GM18907 (cell line): ENCODE results near the gene NCK2.

Experiments used
- ATAC-seq: cut with Tn5 transposase; IDR thresholded peaks from one replicate; pipeline ENCODE4 v1.9.1; 2021; ENCODE audit warnings: mild to moderate bottlenecking, moderate library complexity; ENCODE audit not compliant: unreplicated experiment

The NCK2 gene

GRCh38 chr2:105734762-105735538 lies 9.8 kb upstream of the NCK2 start:
- no peak for ATAC-seq

GRCh38 chr2:105736145-105736544 lies 8.6 kb upstream of the NCK2 start:
- ATAC-seq, result no peak

GRCh38 chr2:105737980-105738657 lies 6.6 kb upstream of the NCK2 start:
- ATAC-seq, result no peak

GRCh38 chr2:105738658-105739241 lies 6.0 kb upstream of the NCK2 start:
- ATAC-seq, result peak; percentile 68

- ATAC-seq, result no peak
Observed at GRCh38 chr2:105739426-105739825, 5.3 kb upstream of the NCK2 start.

GRCh38 chr2:105739944-105740530 lies 4.7 kb upstream of the NCK2 start:
- no peak for ATAC-seq

GRCh38 chr2:105741174-105741573 lies 3.5 kb upstream of the NCK2 start:
- ATAC-seq, result no peak

GRCh38 chr2:105741617-105742016 lies 3.1 kb upstream of the NCK2 start:
- ATAC-seq, result no peak

- ATAC-seq, result peak; percentile 76
Observed at GRCh38 chr2:105744091-105744908, 412 bp upstream of the NCK2 start.

GRCh38 chr2:105746177-105747080 lies 1.7 kb downstream of the NCK2 start:
- peak; percentile 66 for ATAC-seq

GRCh38 chr2:105747254-105747894 lies 2.7 kb downstream of the NCK2 start:
- ATAC-seq, result no peak

- ATAC-seq, result no peak
Observed at GRCh38 chr2:105747991-105748390, 3.3 kb downstream of the NCK2 start.

GRCh38 chr2:105748566-105748965 lies 3.9 kb downstream of the NCK2 start:
- ATAC-seq, result no peak

GRCh38 chr2:105749583-105750400 lies 5.1 kb downstream of the NCK2 start:
- ATAC-seq, result no peak

GRCh38 chr2:105750735-105751134 lies 6.0 kb downstream of the NCK2 start:
- no peak for ATAC-seq

GRCh38 chr2:105751272-105751671 lies 6.6 kb downstream of the NCK2 start:
- no peak for ATAC-seq

- no peak for ATAC-seq
Observed at GRCh38 chr2:105752691-105753358, 8.1 kb downstream of the NCK2 start.

- ATAC-seq, result no peak
Observed at GRCh38 chr2:105753380-105753779, 8.7 kb downstream of the NCK2 start.
